ENCODE data around the gene KRTAP24-1.

The KRTAP24-1 gene, protein sequence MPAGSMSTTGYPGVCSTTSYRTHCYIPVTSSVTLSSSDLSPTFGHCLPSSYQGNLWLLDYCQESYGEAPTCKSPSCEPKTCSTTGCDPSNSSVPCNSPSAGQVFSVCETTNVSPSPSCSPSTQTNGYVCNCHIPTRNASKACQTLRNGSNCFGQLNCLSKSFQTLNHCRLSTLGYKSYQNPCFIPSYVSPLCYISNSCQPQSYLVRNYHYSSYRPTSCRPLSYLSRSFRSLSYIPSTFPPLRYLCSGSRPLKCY

DNA sequence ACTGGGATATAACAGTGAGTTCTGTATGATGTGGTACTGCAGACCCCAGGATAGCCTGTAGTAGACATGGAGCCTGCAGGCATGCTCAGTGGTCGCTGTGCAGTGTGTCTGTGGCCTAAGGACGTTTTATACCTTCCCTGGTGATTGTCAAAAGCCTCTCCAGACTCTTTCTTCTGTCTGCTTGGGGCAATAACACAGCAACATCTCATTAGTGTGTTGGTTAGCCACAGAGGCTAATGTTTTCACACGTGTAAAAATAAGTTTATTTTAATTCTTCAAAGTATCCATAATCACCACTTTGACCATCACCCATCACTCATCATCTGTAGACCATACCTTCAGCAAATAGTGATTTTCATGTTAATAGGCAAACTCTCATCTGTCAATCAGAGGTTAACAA lies at the start of gene KRTAP24-1:
KRTAP24-1 (minus strand) TSS at position 101 of the 400 bp plus-strand sequence; CDS start at position 83, 18 bp downstream.
- DNase-seq, result no peak

- DNase-seq, result no peak
Observed at GRCh38 chr21:30329203-30329875, 46.6 kb upstream of the KRTAP24-1 start.

DNA sequence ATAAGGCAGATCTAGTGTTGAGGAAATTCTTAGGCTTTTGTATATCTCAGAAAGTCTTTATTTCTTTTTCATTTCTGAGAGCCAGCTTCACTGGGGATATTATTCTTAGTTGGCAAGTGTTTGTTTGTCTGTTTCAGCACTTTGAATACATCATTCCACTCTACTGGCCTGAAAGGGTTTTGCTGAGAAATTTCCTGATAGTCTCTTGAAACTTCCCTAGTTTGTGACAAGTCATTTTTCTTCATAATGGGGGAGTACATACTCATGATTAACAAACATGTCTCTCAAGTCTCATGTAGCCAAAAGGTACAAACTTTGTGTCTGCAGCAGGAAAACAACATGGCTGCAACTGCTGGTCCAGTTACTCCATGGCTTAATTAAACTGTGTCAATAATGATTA lies 43.6 kb upstream of the KRTAP24-1 start:
- no peak for DNase-seq

GRCh38 chr21:30320215-30320614 lies 37.5 kb upstream of the KRTAP24-1 start, which contains the start of gene KRTAP26-1:
TSS of gene KRTAP26-1 (minus strand) at chr21:30320315. CDS start at chr21:30320035, 280 bp downstream.
- DNase-seq, result no peak

GRCh38 chr21:30315701-30316100 lies 33.0 kb upstream of the KRTAP24-1 start:
- no peak for DNase-seq

GRCh38 chr21:30306884-30307283 lies 24.1 kb upstream of the KRTAP24-1 start:
- no peak for DNase-seq

GRCh38 chr21:30305136-30305535 lies 22.4 kb upstream of the KRTAP24-1 start:
- DNase-seq, result no peak

- no peak for DNase-seq
Observed at GRCh38 chr21:30289215-30289614, 6.5 kb upstream of the KRTAP24-1 start, which contains the start of gene KRTAP25-1. TSS of gene KRTAP25-1 (minus strand) at chr21:30289514. CDS start at chr21:30289490, 24 bp downstream.

DNA sequence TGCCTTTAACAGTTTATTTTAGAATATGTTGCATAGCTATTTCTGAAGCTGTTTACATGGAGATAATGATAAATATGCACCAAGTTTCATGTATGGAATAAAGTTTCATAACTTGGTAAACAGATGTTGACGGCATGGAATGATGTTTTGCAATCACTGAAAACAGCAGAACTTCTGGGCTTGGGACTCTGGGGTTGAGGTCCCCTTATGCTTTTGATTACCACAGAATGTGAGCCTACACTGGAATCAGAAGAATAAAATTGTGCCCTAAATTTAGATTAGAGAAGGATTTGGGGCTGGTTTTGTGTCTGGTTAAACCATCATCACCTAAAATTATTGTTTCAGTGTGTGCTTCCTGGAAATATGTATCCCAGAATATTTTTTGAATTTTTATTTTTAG lies 11.1 kb downstream of the KRTAP24-1 start:
- no peak for DNase-seq

GRCh38 chr21:30271156-30271555 lies 11.6 kb downstream of the KRTAP24-1 start:
- DNase-seq, result no peak

GRCh38 chr21:30269803-30270530 lies 12.8 kb downstream of the KRTAP24-1 start:
- no peak for DNase-seq

- no peak for DNase-seq
Observed at GRCh38 chr21:30268608-30269197, 14.0 kb downstream of the KRTAP24-1 start.

DNA sequence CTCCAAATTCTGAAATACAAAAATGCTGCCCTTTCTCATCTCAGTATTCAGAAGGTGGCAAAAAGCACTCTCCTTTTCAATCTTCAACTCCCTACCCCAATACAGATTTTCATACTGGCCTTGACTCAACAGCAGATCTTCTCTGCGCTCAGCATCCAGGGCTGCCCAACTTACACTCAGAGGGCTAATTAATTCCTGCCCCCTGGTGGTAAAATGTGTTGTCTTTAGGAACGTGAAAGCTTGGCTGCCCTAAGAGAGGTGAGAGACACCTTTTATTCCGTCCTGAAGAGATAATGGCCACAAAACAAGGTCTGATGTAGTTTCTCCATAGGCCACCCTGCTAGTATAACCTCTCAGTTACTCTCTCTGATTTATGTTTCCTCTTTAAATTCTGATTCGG lies 25.0 kb downstream of the KRTAP24-1 start:
- no peak for DNase-seq

GRCh38 chr21:30256100-30256499 lies 26.6 kb downstream of the KRTAP24-1 start:
- DNase-seq, result no peak

- DNase-seq, result no peak
Observed at GRCh38 chr21:30255679-30256078, 27.1 kb downstream of the KRTAP24-1 start.

- no peak for DNase-seq
Observed at GRCh38 chr21:30251781-30252180, 31.0 kb downstream of the KRTAP24-1 start.

DNA sequence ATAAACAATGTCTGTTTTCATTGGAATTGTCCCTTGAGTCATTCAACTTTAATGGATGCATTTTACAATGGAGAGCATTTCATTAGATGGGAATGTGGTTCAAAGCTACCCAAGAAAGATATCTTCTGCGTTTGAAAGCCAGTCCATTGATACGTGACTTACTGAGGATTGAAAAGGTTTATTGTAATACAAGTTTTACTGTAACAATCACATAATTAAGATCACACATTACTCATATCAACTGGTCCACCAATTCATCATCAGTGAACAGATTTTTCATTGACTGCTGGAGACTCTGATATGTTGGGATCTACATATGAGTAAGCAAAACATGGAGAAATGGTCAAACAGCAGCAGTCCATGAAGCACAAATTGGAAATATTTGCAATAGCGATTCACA lies 32.8 kb downstream of the KRTAP24-1 start:
- no peak for DNase-seq

GRCh38 chr21:30248844-30249243 lies 33.9 kb downstream of the KRTAP24-1 start:
- no peak for DNase-seq

DNA sequence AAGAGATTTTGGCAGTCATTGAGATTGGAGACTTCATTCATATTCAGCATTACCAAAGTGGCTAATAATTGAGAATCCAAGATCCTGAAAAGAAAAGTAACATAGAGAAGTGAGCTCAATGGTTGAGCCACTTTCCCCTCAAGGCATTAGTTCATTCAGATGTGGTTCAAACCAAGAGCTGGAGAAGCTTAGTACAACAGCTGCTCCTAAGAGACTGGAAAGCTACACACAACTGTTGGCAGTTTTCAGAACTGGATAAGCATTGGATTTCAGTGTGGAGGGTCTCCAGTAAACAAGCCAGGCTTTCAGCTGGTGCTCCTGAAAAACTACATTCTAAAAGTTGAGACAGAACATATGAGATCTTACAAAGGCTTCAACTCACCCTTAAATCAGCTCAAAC lies 37.7 kb downstream of the KRTAP24-1 start:
- DNase-seq, result no peak

DNA sequence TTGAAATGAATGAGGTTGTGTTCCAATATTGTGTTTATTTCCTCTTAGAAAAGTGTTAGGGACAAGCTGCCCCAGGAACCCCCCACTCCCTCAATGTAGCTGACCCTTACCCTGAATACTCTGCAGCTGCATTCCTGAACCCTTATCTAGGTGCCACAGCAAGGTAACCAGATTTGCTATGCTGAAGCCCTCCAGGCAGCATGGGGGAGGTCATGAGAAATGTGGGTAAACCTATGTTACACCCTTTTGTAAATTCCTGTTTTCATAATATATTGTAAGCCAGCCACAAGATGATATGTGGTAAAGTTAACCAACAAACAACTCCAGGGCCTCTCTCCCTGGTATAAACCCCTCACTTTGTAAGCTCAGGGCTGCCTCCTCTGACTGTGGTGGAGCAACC lies 39.1 kb downstream of the KRTAP24-1 start:
- no peak for DNase-seq

GRCh38 chr21:30240661-30241060 lies 42.1 kb downstream of the KRTAP24-1 start:
- DNase-seq, result no peak

- no peak for DNase-seq
Observed at GRCh38 chr21:30238168-30238567, 44.6 kb downstream of the KRTAP24-1 start.

DNA sequence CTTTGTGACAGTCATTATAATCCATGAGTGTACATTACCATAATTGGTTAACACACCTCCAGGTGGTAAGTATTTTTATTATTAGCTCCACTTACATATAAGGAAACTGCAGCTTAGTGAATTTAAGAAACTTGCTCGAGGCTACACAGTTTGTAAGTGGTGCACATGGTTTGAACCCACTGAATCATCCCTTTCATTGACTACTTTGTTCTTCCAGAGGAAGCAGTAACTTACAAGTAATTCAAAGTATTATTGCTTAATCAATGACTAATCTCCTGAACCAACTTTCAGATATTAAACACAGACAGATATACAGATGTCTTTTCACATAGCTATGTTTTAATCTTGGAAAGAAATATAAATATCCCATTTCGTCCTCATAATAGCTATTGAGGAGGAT lies 48.1 kb downstream of the KRTAP24-1 start:
- no peak for DNase-seq

Data from NCI-H1105 (cell line).